Hematopoietic multipotent progenitor cell treated with erythropoietin and hydrocortisone succinate and interleukin-3 and kit ligand, for 8 days (in vitro differentiated cells): Measurements from ENCODE around the gene LINGO1.

ENCODE experiments used
- DNase-seq: peaks from one replicate; pipeline ENCODE4 v3.0.0-alpha.2; 2015

The LINGO1 gene

DNA sequence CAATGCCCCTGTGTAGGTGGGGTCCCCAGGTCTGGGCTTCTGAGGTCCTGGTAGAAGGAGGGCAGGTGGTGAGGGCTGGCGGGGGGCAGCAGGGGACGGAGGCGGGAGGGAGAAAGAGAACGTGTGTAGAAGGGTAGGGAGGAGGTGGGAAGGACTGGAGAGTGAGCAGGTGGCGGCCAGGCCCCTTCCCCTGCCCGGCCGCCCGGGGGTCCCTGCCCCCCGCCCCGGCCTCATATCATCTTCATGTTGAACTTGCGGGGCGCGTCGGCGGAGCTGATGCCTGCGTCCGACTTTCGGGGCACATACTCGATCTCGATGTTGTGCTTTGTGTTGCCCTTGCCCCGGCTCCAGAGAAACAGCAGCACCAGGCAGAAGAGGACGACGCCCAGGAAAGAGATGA is 18.9 kb downstream of the LINGO1 start:
- DNase-seq = no peak

DNA sequence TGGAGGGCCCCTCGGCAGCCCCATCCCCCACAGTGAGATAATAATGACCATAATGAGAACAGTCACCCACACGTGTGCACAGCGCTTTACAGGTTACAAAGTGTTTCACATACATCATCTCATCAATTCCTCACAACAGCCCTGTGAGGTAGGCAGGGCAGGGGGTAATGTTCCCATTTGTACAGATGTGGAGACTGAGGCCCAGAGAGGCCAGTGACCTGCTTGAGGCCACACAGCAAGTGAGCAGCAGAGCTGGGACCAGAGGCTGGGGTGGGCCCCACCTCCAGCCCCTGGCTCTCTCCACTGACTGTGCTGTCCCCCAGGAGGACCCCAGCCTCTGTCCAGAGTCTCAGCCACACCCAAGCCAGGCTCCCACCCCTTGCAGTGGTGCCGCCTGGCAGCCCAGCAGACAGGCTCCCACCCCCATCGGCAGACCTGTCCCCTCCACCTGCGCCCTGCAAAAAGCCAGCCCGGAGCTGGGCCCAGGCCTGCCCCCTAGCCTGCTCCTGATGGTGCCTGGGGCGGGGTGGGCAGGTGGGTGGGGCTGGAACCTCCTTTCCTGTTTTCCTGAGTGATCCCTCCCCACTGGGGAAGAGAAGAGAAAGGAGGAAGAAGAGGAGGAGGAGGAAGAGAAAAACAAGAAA is 19.6 kb downstream of the LINGO1 start:
- no peak for DNase-seq

DNA sequence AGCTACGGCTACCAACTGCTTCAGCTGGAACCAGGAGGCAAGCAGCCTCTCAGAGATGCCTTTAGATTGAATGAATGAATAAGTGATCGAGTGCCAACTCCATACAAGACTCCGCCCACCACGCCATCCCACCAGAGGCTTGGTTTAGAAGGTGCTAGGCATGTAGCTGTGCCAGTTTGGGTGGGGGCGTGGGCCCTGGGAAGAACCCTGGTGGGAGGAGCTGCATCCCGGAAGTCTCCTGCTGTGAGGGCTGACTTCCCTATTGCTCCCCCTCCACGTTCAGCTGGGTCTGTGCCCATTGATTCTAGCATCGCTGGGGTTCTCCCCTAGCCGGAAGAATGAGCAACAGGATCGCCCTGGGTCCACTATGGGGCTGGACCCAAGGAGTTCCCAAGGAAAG is 20.9 kb downstream of the LINGO1 start:
- no peak for DNase-seq

DNA sequence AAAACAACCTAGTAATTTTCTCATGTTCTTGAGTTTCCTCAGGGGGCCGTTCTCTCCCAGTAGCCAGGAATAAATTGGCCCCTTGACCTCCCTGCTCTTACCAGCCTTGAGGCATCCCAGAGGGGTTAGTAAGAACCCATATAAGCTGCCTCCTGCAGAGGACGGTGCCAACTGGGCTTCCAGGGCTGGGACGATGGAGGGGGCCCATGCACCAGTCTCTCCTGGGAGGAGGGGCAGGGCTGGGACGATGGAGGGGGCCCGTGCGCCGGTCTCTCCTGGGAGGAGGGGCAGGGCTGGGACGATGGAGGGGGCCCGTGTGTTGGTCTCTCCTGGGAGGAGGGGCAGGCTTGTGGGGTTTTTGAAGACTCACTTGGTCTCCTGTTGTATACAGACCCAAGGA is 22.0 kb downstream of the LINGO1 start:
- no peak for DNase-seq

DNA sequence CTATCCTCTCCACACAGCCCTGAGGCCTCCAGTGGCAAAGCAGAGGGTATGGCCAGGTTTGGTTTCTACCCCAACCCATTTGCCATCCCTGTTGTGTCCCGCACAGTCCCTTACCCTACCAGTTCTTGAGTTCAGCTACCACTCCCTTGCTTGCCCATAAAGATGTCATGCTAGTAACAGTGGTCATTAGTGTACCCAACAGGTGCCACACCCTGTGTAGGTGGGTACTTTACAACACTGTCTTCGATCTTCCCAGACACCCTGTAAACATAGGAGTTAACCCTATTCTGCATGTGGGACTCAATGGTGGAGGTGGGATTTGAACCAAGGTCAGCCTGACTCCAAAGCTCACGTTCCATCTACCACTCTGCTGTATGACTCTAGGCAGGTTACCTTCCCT is 23.2 kb downstream of the LINGO1 start:
- DNase-seq = no peak

DNA sequence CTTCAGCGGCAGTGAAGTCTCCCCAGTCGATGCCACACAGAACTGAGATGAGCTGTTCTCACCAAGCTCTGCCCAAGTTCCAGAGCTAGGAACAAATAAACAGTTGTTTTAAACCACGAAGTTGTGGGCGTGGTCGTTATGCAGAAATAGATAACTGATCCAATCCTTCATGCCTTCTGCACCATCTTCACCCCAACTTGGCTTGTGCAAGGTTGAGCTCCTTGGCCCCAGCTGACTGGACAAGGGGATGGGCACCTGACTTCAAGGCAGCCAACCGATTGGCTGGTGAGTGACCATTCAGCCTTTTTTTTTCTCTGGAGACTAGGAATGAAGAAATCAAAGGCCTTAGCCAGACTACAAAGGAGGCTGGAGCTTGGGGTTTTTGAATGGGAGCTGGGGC is 23.9 kb downstream of the LINGO1 start:
- peak; percentile 87 for DNase-seq

DNA sequence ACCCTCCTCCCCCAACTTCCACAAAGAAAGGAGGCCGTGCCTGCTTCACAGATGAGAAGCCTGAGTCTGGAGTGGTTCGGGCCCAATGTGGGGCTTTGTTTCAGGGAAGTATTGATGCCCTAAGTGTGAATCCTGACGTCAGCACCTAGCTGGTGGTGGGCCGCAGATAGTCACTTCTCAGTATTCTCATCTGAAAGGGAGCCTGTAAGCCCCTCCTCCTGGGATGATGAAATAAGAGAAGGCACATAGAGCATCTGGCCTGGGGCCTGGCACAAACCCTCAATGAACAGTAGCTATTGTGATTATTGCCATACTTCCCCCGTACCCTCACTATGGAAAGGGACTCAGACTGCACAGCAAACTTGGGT is 24.8 kb downstream of the LINGO1 start:
- DNase-seq = peak; percentile 7

DNA sequence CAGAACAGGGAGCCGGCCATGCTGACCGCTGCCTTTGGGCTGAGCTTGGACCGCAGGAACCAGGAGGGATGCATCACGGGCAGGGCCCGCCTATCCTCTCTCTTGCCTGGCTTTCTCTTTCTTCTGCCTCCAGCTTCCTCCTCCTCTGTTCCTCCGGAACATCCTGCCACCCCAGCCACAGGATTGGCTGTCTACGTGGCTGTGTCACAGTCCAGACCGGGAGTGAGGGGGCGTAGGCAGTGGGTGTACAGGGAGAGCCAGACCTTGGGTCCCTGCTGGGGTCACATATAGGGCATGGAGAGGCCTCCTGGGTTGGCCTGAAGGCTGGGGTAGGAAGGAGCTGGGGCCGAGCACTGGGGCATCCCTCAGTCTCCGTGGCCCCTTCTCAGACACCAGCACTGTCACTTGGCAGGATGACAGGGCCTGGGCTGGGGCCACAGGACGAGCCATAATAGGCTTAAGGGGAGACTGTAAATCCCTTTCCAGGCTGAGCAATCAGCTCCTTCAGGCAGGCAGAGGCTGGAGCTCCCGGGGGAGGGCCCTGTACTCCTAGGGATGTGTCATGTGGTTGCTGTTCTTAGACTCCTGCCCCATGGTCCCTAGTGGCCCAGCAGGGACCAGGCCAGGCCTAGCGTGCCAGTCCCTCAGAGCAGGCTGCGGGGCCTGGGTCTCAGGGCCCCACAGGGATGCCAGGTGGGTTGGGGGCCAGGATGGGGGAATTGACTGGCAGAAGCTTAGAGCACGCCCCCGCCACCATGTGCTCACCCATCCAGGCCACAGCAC is 25.4 kb downstream of the LINGO1 start:
- DNase-seq = no peak

DNA sequence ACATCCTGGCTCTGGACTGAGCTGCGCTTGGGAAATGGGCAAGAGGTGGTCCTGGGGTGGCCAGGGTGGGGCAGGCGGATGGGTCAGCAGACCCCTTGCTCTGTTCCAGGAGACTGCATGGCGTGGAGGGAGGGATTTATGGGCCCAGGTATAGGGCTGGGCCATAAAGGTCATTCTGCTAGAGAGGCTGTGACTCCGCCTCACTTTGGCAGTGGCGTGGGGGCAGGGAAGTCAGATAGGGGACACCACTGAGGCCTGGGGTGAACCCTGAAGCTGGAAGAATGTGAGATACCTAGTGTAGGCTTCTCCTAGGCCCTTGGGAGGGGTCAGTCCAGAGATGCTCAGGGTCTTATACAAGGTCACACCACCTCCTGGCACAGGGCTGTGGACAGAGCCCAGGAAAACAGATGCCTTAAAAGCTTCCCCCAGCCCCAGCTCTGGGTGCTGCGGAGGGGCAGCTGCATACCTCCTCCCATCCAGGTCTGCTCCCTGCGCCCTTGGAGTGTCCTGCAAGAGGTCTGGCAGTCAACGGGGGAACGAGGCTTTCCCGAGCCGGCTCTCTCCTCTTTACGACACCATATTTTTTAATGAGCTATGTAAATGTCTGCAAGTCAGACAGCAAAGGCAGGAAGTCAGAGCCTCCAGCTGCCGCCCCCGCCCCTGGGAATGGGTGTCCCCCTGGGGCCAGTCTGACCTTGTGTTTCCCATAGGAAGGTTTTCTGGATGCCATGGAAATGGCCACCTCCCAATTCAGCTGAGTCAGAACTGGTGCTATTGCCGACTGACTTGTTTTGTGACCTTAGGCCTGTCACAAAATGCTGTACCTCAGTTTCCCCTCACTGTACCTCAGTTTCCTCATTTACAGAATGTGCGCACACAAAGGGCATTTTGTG is 26.3 kb downstream of the LINGO1 start:
- DNase-seq = no peak

DNA sequence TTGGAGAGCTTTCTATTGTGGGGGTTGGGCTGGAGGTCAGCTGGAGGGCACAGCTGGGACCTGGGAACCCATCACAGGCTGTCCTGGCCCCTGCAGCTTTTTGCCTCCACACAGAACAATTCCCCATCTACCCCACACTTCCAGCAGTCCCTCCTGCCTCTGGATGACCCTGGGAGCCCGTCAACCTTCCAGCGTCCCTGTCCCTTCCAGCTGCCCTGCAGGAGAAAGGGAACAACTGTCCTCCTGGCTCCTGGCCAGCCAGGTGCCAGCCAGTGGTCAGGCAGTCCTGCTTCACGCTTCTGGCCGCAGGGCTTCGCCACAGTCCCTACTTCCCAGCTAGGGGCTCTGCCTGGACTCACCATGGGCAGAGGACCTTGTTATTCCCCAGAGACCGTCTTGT is 27.2 kb downstream of the LINGO1 start:
- DNase-seq = no peak

DNA sequence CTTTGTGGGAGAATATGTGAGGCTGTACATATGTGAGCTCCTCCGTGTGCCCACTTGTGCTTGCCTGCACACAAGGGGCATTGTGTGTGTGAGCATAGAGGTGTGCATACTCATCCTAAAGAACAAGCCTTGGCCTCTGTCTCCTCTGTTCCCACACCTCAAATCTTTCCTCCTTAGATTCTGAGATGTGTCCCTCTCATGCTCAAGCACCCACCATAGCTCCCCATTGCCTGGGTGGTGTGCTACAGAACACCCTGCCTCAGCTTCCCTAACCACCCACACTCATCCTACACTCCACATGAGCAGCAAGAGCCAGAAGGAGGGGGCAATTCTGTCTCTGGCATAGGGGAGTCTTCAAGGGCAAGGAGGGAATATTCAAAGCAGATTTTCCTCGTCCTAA is 27.7 kb downstream of the LINGO1 start:
- DNase-seq = no peak

DNA sequence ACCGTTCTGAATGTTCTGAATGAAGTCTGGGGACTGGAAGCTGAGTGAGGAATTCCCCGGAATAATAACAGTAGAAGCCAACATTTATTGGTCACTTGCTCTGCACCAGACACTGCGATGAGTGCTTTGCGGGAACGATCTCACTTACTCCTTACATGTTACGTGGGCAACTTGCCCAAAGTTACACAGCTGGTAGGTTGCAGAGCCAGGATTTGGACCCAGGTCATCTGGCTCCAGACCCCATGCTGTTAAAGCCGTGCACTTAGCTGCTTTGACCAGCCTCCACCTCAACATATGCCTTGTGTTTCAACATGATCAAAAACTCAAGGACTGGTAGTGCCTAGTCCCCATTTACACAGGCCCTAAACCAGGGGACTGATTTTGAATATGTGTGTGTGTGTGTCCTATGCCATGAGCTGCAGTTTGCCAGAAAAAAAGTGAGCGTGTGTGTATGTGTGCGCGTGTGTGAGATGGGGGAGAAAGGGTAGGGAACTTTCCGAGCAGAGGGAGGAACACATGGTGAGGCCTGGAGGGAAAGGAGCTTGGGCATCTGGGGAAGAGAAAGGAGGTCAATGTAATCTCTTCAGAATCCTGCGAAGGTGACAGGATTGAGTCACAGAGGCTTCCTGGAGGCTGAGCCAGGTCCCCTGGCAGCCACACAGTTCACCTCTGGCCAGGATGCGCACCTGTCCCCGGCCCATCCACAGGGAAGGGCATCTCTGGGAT is 28.9 kb downstream of the LINGO1 start:
- DNase-seq = no peak

DNA sequence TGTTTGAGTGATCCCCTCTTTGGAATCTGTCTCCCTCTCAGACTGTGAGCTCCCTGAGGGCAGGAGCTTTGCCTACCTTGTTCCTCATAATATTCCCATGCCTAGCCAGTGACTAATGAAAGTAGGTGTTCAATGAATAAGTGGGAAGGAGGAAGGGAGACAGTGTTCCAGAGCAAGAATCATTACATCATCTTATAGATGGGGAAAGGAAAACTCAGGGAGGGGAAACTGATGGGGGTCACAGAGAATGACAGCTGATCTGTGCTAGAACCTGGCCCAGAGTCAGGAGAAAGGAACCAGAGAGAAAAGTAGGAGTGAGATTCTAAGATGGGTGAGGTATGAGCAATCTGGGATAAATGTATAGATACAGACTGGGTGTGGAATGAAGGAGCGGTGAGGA is 29.9 kb downstream of the LINGO1 start:
- DNase-seq = no peak

DNA sequence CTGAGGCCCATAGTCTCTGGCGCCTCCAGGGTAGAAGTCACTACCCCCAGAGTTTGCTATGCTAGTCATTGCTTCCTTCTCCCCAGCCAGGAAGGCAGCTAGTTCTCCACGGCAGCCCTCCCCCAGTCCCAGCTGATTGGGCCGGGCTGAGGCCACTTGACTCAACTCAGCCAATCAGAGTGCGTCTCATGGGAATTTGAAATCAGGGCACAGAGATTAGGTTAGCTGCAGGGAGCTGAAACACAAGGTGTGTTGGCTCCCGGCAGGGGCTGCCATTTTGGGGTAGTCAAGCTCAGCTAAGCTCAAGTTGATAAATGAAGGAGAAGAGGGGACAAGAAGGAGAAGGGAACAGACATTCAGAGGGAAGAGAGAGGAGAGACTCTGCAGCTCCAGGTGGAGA is 32.8 kb downstream of the LINGO1 start:
- DNase-seq = peak; percentile 21

DNA sequence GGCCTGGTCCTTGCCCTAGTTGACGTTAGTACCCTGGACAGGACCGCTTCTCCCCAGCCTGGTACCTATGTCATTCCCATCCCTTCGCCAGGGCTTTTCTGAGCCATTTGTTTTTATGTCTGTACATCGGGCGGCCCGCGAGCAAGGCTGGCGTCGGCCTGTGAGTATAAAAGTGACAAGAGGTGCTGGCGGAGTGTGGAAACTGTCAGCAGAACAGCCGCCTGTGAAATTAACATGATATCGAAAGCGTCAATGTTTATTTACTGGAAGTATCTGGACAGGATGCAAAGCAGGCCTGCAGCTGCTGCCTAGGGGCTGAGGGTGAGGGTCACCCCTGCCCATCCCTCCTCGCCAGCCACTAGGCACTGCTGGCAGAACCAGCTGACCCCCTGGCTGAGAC is 33.4 kb downstream of the LINGO1 start:
- DNase-seq = no peak

DNA sequence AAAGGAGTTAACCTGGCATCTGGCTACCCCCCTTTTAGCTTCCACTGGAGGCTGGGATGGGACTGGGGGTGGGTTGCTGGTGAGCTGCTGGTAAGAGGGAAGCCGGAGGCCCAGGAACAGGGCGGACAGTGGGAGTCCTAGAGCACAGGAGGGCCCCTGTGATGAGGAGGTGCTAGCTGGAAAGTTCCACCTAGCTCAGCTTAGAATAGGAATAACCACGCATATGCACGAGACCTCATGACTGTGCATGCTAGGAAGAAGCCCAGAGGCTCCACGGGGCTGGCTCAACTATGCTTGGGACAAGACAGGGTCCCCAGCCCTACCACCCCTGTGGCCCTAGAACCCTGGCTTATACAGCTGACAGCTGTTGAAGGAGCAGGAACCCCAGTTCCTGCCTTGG is 34.1 kb downstream of the LINGO1 start:
- no peak for DNase-seq

DNA sequence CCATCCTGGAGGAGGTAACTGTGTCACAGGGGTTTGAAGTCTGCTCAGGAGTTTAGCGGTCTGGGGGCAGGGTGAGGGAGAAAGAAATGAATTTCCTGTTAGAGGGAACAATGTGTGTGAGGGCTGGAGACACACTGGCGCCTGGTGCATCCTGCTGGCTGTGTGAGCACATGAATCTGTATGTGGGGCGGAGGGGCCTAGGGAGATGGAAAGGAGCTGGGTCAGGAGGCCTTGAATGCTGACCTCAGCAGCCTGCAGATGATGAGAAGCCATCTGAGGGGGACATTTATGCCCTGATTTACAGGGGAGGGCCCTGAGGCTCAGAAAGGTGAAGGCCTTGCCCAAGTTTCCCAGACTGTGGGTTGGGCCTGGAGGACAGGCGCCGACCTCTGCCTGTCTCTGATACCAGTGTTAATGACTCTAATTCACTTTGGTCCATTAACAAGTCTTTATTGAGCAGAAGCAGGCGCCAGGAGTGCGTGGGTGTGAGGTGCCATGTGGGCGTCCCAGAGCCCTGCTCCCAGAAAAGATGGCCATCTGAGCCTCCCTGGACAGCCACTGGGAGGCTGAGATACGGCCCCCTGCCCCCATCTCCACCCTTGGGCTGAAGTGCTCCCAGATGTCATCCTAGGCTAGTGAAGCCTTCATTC is 34.8 kb downstream of the LINGO1 start:
- no peak for DNase-seq

DNA sequence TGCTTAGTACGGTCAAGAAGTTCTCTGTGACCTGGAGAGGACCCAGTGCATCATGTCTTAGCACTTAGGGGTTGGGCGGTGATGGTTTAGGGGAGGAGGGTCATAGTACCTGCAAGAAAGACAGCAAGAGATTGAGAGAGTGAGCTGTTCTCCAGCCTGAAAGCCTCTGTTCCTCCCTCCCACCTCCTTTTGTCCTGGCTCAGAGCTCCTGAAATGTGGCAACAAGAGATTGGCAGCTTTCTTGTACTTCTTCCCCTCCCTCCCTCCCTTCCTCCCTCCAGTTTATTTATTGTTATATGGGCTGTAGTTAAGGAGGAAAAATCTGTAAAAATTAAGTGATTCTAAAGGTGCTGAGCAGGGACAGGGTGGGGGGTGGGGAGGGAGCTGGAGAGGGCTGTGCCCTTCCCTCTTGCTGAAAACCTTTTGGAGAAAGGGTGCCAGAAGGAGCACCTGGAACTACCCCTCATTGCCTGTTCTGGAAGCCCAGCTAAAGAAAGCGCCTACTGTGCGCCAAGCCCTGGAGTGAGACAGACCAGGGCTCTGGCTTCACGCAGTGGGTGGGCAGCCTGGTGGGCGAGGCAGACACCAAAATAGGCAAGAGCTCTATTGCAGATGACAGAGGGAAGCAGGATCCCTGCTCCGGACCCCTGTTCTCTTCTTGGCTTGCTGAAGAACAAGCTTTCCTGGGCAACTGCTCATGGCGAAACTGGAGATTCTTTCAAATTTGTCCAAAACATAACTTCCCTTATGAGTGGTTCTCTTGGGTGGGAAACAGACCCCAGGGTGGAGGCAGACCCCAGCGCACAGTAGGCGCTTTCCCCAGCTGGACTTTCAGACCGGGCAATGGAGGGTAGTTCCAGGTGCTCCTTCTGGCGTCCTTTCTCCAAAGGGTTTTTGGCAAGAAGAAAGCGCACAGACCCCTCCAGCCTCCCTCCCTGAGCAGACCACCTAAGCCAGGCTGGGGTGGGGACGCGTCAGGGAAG is 35.6 kb downstream of the LINGO1 start:
- DNase-seq = no peak

DNA sequence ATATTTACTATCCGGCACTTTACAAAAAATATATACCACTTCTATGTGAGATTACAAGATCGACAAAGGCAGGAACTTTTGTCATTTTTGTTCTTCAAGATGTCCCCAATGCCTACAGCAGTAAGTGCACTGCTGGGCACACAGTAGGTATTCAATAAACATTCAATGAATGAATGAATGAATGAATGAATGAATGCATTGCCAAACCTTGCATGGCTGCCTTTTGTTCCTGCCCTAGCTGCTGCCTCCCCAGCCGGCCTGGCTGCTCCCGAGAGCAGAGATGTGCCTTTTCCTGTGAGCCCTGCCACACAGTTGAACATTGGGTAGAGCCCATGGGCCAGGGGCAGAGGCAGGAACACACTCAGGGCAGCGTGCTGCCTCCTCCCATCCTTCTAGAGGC is 37.5 kb downstream of the LINGO1 start:
- DNase-seq = no peak

DNA sequence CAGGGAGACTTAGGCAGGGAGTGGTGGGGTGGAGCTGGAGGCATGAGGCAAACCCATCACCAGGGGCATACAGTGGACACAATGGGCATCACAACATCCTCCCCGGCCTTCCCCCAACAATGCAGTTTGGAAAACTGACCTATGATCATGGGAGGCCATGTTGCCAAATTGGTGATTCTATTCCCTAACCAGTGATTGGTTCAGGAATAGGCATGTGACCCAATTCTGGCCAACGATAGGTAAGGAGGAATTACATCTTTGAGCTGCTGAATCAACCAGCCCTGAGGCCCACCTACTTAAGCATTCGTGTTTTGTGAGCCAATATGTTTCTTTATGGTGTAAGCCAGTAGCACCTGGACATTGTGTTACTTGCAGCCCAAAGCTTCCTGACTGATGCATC is 40.0 kb downstream of the LINGO1 start:
- DNase-seq = no peak

DNA sequence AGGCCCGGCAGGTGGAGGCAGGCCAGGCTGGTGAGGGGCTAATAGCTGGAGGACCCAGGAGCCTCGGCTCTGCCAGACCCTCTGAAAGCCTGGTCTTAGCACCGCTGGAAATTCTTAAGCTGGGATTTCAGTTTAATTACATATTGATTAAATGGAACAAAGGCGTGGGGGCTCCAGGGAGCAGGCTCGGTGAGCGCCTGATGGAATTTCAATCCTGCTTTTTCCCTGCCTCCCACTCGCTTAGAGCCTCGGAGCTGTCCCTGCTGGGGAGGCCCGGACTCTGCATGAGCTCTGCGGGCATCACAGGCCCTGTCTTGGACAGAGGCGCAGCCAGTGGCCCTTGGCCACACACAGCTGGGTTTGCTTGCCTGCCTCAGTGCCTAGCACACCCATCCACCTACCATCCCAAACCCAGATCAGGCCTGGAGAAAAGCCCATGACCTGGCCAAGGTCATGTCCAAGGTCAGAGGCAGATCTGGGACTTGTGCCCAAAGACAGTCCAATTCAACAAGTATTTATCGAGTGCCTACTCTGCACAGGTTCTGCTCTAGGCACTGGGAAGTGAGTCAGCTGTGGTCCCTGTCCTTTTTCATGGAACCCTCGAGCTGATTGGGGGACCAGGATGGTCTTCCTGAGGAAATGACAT is 40.6 kb downstream of the LINGO1 start:
- DNase-seq = no peak
